GM21528 (cell line): ENCODE results near the gene ZNF891.

Experiments
- ATAC-seq: cut with Tn5 transposase; IDR thresholded peaks from one replicate; pipeline ENCODE4 v1.9.1; 2021; ENCODE audit warnings: mild to moderate bottlenecking, moderate library complexity; ENCODE audit not compliant: unreplicated experiment, low FRiP score

Gene ZNF891

GRCh38 chr12:133063556-133063955 is 66.5 kb downstream of the ZNF891 start:
- ATAC-seq, result no peak

GRCh38 chr12:133061954-133062353 is 68.1 kb downstream of the ZNF891 start:
- ATAC-seq, result no peak

- ATAC-seq, result no peak
These were observed 71.6 kb downstream of the ZNF891 start for GRCh38 chr12:133058203-133059113.

- ATAC-seq, result no peak
These were observed 72.6 kb downstream of the ZNF891 start for GRCh38 chr12:133057446-133057845.
